CD14-positive monocyte (primary cell): ENCODE data around the gene GALK2. TPM values are rescaled to one million over a fixed set of nuclear protein-coding genes. Genes with fewer than 3 reads are reported as not detected.

Source experiments
- DNase-seq, 3 donors: peaks; one replicate each; pipeline ENCODE4 v3.0.0-alpha.2; 2011 to 2022
- H2AFZ ChIP-seq: 2 replicates; pipeline ENCODE4 v1.6.0; 2012; ENCODE audit warnings: mild to moderate bottlenecking, low read depth, low read length, inconsistent platforms; ENCODE audit not compliant: insufficient read depth, poor library complexity, severe bottlenecking
- H3K27ac ChIP-seq, 2 donors: 1 replicate in 1 of 2; 2 replicates in 1 of 2; pipeline ENCODE4 v1.5.1; 2012 to 2013; ENCODE audit warnings: low read length in 2 of 2, control low read depth in 1 of 2, inconsistent platforms in 1 of 2, low read depth in 1 of 2, mild to moderate bottlenecking in 1 of 2
- H3K27me3 ChIP-seq, 2 donors: one replicate each; pipeline versions ENCODE4 v1.6.0 to v1.6.1; 2011 to 2013; ENCODE audit warnings: low read length in 2 of 2; ENCODE audit not compliant: control insufficient read depth in 2 of 2, insufficient read depth in 2 of 2
- H3K36me3 ChIP-seq, 2 donors: replicated peaks in 1 of 2; 1 replicate in 1 of 2; 2 replicates in 1 of 2; pipeline versions ENCODE4 v1.5.1 to v1.6.1; 2012 to 2013; ENCODE audit warnings: low read length in 2 of 2, control low read depth in 1 of 2, inconsistent platforms in 1 of 2, mild to moderate bottlenecking in 1 of 2; ENCODE audit not compliant: insufficient read depth in 2 of 2, control insufficient read depth in 1 of 2
- H3K4me1 ChIP-seq, 2 donors: 1 replicate in 1 of 2; 2 replicates in 1 of 2; pipeline versions ENCODE4 v1.5.1 to v1.6.1; 2012 to 2013; ENCODE audit warnings: low read length in 2 of 2, control low read depth in 1 of 2, inconsistent platforms in 1 of 2, mild to moderate bottlenecking in 1 of 2, moderate library complexity in 1 of 2; ENCODE audit not compliant: insufficient read depth in 2 of 2, control insufficient read depth in 1 of 2
- H3K4me2 ChIP-seq: replicated peaks from 2 replicates; pipeline ENCODE3; 2012; ENCODE audit warnings: low read length, moderate library complexity, mild to moderate bottlenecking; ENCODE audit not compliant: poor library complexity, severe bottlenecking; ENCODE audit errors: extremely low read depth
- H3K4me3 ChIP-seq, 3 experiments: fragments of 200-600 bp in 1 of 3; sonication (generic) in 1 of 3; replicated peaks in 1 of 3; 1 replicate in 2 of 3; 2 replicates in 1 of 3; pipeline ENCODE4 v1.5.1; 2011 to 2013; ENCODE audit warnings: low read length in 3 of 3, mild to moderate bottlenecking in 3 of 3, control low read depth in 2 of 3, low read depth in 2 of 3, inconsistent platforms in 1 of 3, moderate library complexity in 1 of 3
- H3K79me2 ChIP-seq: 2 replicates; pipeline ENCODE4 v1.6.0; 2012; ENCODE audit warnings: mild to moderate bottlenecking, control low read depth, inconsistent platforms, low read length, moderate library complexity; ENCODE audit not compliant: insufficient read depth
- H3K9ac ChIP-seq: 2 replicates; pipeline ENCODE4 v1.6.0; 2017; ENCODE audit warnings: low read length, mild to moderate bottlenecking; ENCODE audit not compliant: insufficient read depth, poor library complexity, severe bottlenecking
- H3K9me3 ChIP-seq, 2 donors: replicated peaks in 1 of 2; 1 replicate in 1 of 2; 2 replicates in 1 of 2; pipeline versions ENCODE4 v1.5.1 to v1.6.1; 2012 to 2013; ENCODE audit warnings: low read length in 2 of 2, control low read depth in 1 of 2; ENCODE audit not compliant: control insufficient read depth in 1 of 2, insufficient read depth in 1 of 2
- H4K20me1 ChIP-seq: 2 replicates; pipeline ENCODE4 v1.6.0; 2012; ENCODE audit warnings: mild to moderate bottlenecking, low read length, control low read depth, moderate library complexity; ENCODE audit not compliant: insufficient read depth
- H3K27ac Mint-ChIP-seq, 7 donors: one replicate each; pipeline ENCODE4 v1.8.0; 2020; ENCODE audit warnings: mild to moderate bottlenecking in 7 of 7, mixed read lengths in 7 of 7, moderate library complexity in 6 of 7, inconsistent platforms in 2 of 7
- H3K27me3 Mint-ChIP-seq, 3 donors: one replicate each; pipeline ENCODE4 v1.8.0; 2021 to 2022; ENCODE audit warnings: low read depth in 3 of 3, mild to moderate bottlenecking in 3 of 3, mixed read lengths in 3 of 3, moderate library complexity in 3 of 3, inconsistent platforms in 1 of 3
- H3K36me3 Mint-ChIP-seq, 2 donors: one replicate each; pipeline ENCODE4 v1.8.0; 2020; ENCODE audit warnings: mixed read lengths in 2 of 2, inconsistent platforms in 1 of 2, mild to moderate bottlenecking in 1 of 2
- H3K4me1 Mint-ChIP-seq: one replicate; pipeline ENCODE4 v1.8.0; 2020; ENCODE audit warnings: mild to moderate bottlenecking, mixed read lengths
- H3K4me3 Mint-ChIP-seq, 2 donors: one replicate each; pipeline ENCODE4 v1.8.0; 2020; ENCODE audit warnings: mild to moderate bottlenecking in 2 of 2, mixed read lengths in 2 of 2, moderate library complexity in 1 of 2
- H3K9me3 Mint-ChIP-seq, 7 donors: one replicate each; pipeline ENCODE4 v1.8.0; 2020 to 2022; ENCODE audit warnings: mixed read lengths in 7 of 7, mild to moderate bottlenecking in 6 of 7, moderate library complexity in 6 of 7, inconsistent platforms in 2 of 7
- WGBS: methylation state at CpG from one replicate; pipeline ENCODE4 v1.1.5; 2013; ENCODE audit warnings: missing lambda C conversion rate; ENCODE audit not compliant: insufficient coverage; 5-methylcytosine and 5-hydroxymethylcytosine counted together
- intact Hi-C, 2 donors: fragments of 100-400 bp; cut with micrococcal nuclease; formaldehyde crosslinking; loops; one replicate each; pipeline versions ENCODE4 v1.15.0 to v1.15.1; 2023
- polyA plus RNA-seq, 3 donors: library from polyadenylated mRNA; depleted of rRNA in 1 of 3; unstranded in 2 of 3; stranded (reverse) in 1 of 3; fragments of 300-500 nt in 2 of 3; fragments of >200 nt in 1 of 3; fragmentation: Illumina TruSeq in 2 of 3; gene quantifications; 1 replicate in 2 of 3; 2 replicates in 1 of 3; pipeline ENCODE4 v1.2.3, GENCODE V29; 2012 to 2021
- TF ChIP-seq, protein P1 (sequence below): fragments of 200-600 bp; IDR thresholded peaks from one replicate; pipeline ENCODE4 v1.8.0; 2022; ENCODE audit warnings: antibody characterized with exemption, mild to moderate bottlenecking

GALK2 gene
- polyA plus RNA-seq, 3 donors, result 14.2 to 16.9 (median 14.5) TPM

- no peaks in the 10 kb centered on the region for H3K27me3 ChIP-seq
- no peak overlapping the region for H3K9ac ChIP-seq
- no peaks in the 10 kb centered on the region for H3K9me3 Mint-ChIP-seq
- no peak overlapping the region for H3K4me2 ChIP-seq
- no peaks in the 10 kb centered on the region for H3K4me1 ChIP-seq
- TF ChIP-seq, protein P1, sequence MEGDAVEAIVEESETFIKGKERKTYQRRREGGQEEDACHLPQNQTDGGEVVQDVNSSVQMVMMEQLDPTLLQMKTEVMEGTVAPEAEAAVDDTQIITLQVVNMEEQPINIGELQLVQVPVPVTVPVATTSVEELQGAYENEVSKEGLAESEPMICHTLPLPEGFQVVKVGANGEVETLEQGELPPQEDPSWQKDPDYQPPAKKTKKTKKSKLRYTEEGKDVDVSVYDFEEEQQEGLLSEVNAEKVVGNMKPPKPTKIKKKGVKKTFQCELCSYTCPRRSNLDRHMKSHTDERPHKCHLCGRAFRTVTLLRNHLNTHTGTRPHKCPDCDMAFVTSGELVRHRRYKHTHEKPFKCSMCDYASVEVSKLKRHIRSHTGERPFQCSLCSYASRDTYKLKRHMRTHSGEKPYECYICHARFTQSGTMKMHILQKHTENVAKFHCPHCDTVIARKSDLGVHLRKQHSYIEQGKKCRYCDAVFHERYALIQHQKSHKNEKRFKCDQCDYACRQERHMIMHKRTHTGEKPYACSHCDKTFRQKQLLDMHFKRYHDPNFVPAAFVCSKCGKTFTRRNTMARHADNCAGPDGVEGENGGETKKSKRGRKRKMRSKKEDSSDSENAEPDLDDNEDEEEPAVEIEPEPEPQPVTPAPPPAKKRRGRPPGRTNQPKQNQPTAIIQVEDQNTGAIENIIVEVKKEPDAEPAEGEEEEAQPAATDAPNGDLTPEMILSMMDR, result no peak
- H2AFZ ChIP-seq, result no peak overlapping the region
- H3K27ac ChIP-seq, result no peak overlapping the region
- no peaks in the 10 kb centered on the region for H3K9me3 ChIP-seq
- H3K36me3 ChIP-seq, result peaks cover under 1 to 27% of the 10 kb centered on the region in 2 donors
- H3K36me3 Mint-ChIP-seq, result peaks cover 36 to 37% of the 10 kb centered on the region in 2 donors
- no peak overlapping the region for H3K4me3 ChIP-seq
- H3K27ac Mint-ChIP-seq, result no peak overlapping the region
- DNase-seq, result no peak
- no peak overlapping the region for H3K4me3 Mint-ChIP-seq
- H3K79me2 ChIP-seq, result no peaks in the 10 kb centered on the region
- H3K27me3 Mint-ChIP-seq, result no peaks in the 10 kb centered on the region
- intact Hi-C loops, result no loop called here
- H3K4me1 Mint-ChIP-seq, result peaks cover 15% of the 10 kb centered on the region
- H4K20me1 ChIP-seq, result no peaks in the 10 kb centered on the region
Observed at GRCh38 chr15:49309889-49310288, 139.8 kb downstream of the GALK2 start.

- DNase-seq, result peak in 1 of 3 donors; percentile 8
- Histone ChIP-seq H3K79me2 (no peaks in the 10 kb centered on the region), H3K27ac (no peak overlapping the region), H3K4me2 (no peak overlapping the region), H3K27me3 (no peaks in the 10 kb centered on the region), H3K4me1 (no peaks in the 10 kb centered on the region), H3K36me3 (peaks cover 0 to 14% of the 10 kb centered on the region in 2 donors), H3K4me3 (no peak overlapping the region), H2AFZ (no peak overlapping the region), H4K20me1 (no peaks in the 10 kb centered on the region), H3K9ac (no peak overlapping the region), H3K9me3 (no peaks in the 10 kb centered on the region)
- Mint-ChIP-seq H3K27ac (no peak overlapping the region), H3K4me1 (peaks cover 7% of the 10 kb centered on the region), H3K36me3 (peaks cover 25 to 35% of the 10 kb centered on the region in 2 donors), H3K4me3 (no peak overlapping the region), H3K9me3 (peaks cover 0 to 3% (median 0%) of the 10 kb centered on the region in 7 donors), H3K27me3 (no peaks in the 10 kb centered on the region)
- intact Hi-C loops, result no loop called here
- WGBS, result no CpG with 5 or more reads among the region's 1 CpG
- TF ChIP-seq, protein P1, result no peak
Observed at GRCh38 chr15:49313650-49314049, 143.6 kb downstream of the GALK2 start.
